GM19025 (cell line): Measurements from ENCODE around the gene ILRUN.
A peak's percentile ranks its signal among the peaks of the same experiment; 100 is the strongest.
"Not testable (repeated sequence)": the region's sequence is repeated elsewhere in the genome, so short reads cannot be mapped to it uniquely, and the experiment has no call there.

Source experiments
- ATAC-seq: cut with Tn5 transposase; IDR thresholded peaks from one replicate; pipeline ENCODE4 v1.9.1; 2021; ENCODE audit warnings: mild to moderate bottlenecking, low read depth, moderate library complexity; ENCODE audit not compliant: unreplicated experiment

The ILRUN gene

GRCh38 chr6:34696739-34697543 is at the start of gene ILRUN:
Gene ILRUN (minus strand): TSS chr6:34696767. CDS start chr6:34696603, 164 bp downstream.
- ATAC-seq, result peak; percentile 70

- no peak for ATAC-seq
Observed at GRCh38 chr6:34745277-34746103, 48.9 kb upstream of the ILRUN start.

- ATAC-seq, result not testable (repeated sequence)
Observed at GRCh38 chr6:34744294-34744647, 47.7 kb upstream of the ILRUN start.

- no peak for ATAC-seq
Observed at GRCh38 chr6:34743625-34744293, 47.2 kb upstream of the ILRUN start.

- ATAC-seq, result no peak
Observed at GRCh38 chr6:34742094-34742493, 45.5 kb upstream of the ILRUN start.

- ATAC-seq, result no peak
Observed at GRCh38 chr6:34736823-34737222, 40.3 kb upstream of the ILRUN start.

GRCh38 chr6:34731393-34732060 is 35.0 kb upstream of the ILRUN start:
- ATAC-seq, result no peak

- no peak for ATAC-seq
Observed at GRCh38 chr6:34729631-34730470, 33.3 kb upstream of the ILRUN start.

- no peak for ATAC-seq
Observed at GRCh38 chr6:34726055-34726454, 29.5 kb upstream of the ILRUN start.

GRCh38 chr6:34723203-34723602 is 26.6 kb upstream of the ILRUN start:
- ATAC-seq, result no peak

- no peak for ATAC-seq
Observed at GRCh38 chr6:34722451-34722850, 25.9 kb upstream of the ILRUN start.

- not testable (repeated sequence) for ATAC-seq
Observed at GRCh38 chr6:34720160-34720559, 23.6 kb upstream of the ILRUN start.

- ATAC-seq, result not testable (repeated sequence)
Observed at GRCh38 chr6:34719646-34720045, 23.1 kb upstream of the ILRUN start.

GRCh38 chr6:34718976-34719375 is 22.4 kb upstream of the ILRUN start:
- ATAC-seq, result no peak

GRCh38 chr6:34717466-34717865 is 20.9 kb upstream of the ILRUN start:
- ATAC-seq, result no peak

- no peak for ATAC-seq
Observed at GRCh38 chr6:34714663-34715062, 18.1 kb upstream of the ILRUN start.

- ATAC-seq, result not testable (repeated sequence)
Observed at GRCh38 chr6:34712881-34713280, 16.3 kb upstream of the ILRUN start.

- no peak for ATAC-seq
Observed at GRCh38 chr6:34709386-34709785, 12.8 kb upstream of the ILRUN start.

GRCh38 chr6:34705241-34705640 is 8.7 kb upstream of the ILRUN start:
- no peak for ATAC-seq

- no peak for ATAC-seq
Observed at GRCh38 chr6:34701199-34701598, 4.6 kb upstream of the ILRUN start.
